ENCODE results near the gene SLC1A2.

GRCh38 chr11:35415487-35415886, 3.9 kb downstream of the SLC1A2 start:
- TF ChIP-seq ESRRA (CRISPR knock-in tag; IDR thresholded peaks at IDR 0.05; ENCODE audit: borderline replicate concordance): no peak
- no peak for TF ChIP-seq SMAD3 (CRISPR knock-in tag; IDR thresholded peaks at IDR 0.05; ENCODE audit: borderline replicate concordance)
- TF ChIP-seq SP1 (CRISPR knock-in tag; conservative IDR thresholded peaks at IDR 0.05): no peak
- TF ChIP-seq CTCF (IDR thresholded peaks at IDR 0.05): no peak
- no peak for TF ChIP-seq ZNF423 (CRISPR knock-in tag; IDR thresholded peaks at IDR 0.05)
- TF ChIP-seq USF2 (CRISPR knock-in tag; IDR thresholded peaks at IDR 0.05): no peak
- no peak for TF ChIP-seq NFYB (CRISPR knock-in tag; conservative IDR thresholded peaks at IDR 0.05; ENCODE audit: low read depth)
- TF ChIP-seq PRDM15 (CRISPR knock-in tag; IDR thresholded peaks at IDR 0.05): no peak
- no peak for TF ChIP-seq MAX (CRISPR knock-in tag; IDR thresholded peaks at IDR 0.05)
- TF ChIP-seq ZNF512 (CRISPR knock-in tag; IDR thresholded peaks at IDR 0.05; ENCODE audit: borderline replicate concordance): no peak
- no peak for TF ChIP-seq ZNF121 (CRISPR knock-in tag; IDR thresholded peaks at IDR 0.05)
- TF ChIP-seq ZBTB43 (CRISPR knock-in tag; IDR thresholded peaks at IDR 0.05): no peak
- no peak for TF ChIP-seq ZNF416 (CRISPR knock-in tag; IDR thresholded peaks at IDR 0.05)
